ENCODE data around the gene POC1B. TPM values are rescaled to one million over a fixed set of nuclear protein-coding genes. Genes with fewer than 3 reads are reported as not detected.

POC1B gene
- total RNA-seq: 10 to 100 TPM; 52.2 to 58.8 TPM

DNA sequence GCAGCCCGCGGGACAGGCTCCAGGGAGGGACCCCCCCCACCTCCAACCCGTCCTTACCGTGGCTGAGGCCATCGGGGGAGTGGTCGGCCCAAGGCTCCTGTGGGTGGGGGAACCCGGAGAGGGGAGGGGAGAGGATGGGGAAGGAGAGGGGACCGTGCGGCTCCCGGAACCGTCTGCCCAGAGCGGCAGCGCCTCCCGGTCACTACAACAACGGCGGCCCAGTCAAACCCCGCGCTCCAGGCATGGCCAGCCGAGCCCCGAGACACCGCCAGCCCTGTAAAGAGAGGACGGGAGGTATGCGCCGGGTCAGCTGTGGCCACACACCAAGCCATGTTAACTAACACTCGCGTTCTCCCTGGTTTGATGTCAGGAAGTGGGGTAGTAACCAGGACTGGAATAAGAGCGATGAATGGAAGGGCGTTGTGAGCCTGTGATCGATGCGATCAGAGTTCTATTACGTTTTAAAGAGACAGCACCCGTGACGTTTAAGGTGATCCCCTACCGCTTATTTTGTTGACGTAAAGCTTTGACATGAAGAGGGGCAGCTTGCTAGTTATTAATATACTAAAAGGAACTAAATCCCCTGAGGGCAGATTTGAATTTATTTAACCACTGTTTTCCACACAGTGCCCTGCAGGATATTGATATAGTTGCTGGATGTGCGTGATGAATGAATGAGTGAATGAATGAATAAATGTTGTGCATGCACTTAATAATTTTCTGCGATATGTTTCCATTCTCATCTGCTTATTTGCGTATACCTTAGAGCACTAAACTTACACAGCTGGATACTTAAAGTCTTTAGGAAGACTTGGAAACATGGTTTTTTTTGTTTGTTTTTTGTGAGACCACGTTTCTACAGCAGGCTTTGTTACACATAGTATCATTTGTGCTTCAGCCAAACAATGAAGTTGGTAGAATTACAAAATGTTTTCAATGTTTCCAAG, at the start of gene POC1B:
Gene POC1B, minus strand, starts transcription at position 224 of the 947 bp plus-strand sequence. Its CDS starts 152 bp downstream, at position 72.
- H3K4me3 Mint-ChIP-seq: peak within 1 kb of the TSS; percentile 92
- peaks cover 70% of the 10 kb centered on the region for H3K4me1 Mint-ChIP-seq
- peak; percentile 87 for DNase-seq
- CTCF ChIA-PET: interaction anchor here (1.0 to 9.6 kb wide), 15 partner anchors 9 to 507 kb away, joined by 3 to 194 read pairs (median 4); partner anchors contain the start of gene ATP2B1
- no peaks in the 10 kb centered on the region for H3K9me3 Mint-ChIP-seq (ENCODE audit: low read depth)
- H3K27me3 Mint-ChIP-seq: no peaks in the 10 kb centered on the region
- H3K36me3 Mint-ChIP-seq: peaks cover 36% of the 10 kb centered on the region
- ATAC-seq: peak; percentile 74
- peak within 1 kb of the TSS; percentile 97 for H3K27ac Mint-ChIP-seq

DNA sequence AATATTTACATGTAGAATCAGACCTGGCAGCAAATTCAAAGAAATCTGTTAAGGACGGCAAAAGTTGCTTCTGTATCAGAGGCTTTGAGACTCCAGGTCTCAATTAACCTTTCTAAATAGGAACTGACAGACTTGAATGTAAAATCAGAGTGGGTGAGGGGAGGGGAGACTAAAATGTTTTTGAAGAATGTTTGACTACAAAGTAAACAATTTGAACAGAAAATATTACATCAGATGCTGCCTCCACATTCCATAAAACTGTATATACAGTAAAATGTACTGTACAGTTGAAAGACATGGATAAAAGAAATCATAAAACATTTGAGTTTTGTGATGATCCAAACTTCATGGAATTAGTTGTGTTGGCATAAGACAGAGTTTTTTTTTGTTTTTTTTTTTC, 49.5 kb upstream of the POC1B start:
- DNase-seq: no peak
- H3K27ac Mint-ChIP-seq: no peak overlapping the region
- no peak overlapping the region for H3K4me3 Mint-ChIP-seq
- peaks cover 3% of the 10 kb centered on the region for H3K4me1 Mint-ChIP-seq
- H3K36me3 Mint-ChIP-seq: peaks cover 3% of the 10 kb centered on the region
- ATAC-seq: no peak
- CTCF ChIA-PET: no interaction called here
- H3K9me3 Mint-ChIP-seq (ENCODE audit: low read depth): no peaks in the 10 kb centered on the region
- no peaks in the 10 kb centered on the region for H3K27me3 Mint-ChIP-seq

GRCh38 chr12:89574736-89575208, 48.9 kb upstream of the POC1B start:
- no peak for DNase-seq
- Mint-ChIP-seq H3K4me1 (peaks cover 3% of the 10 kb centered on the region), H3K36me3 (peaks cover 3% of the 10 kb centered on the region), H3K27me3 (no peaks in the 10 kb centered on the region), H3K27ac (no peak overlapping the region), H3K4me3 (no peak overlapping the region), H3K9me3 (ENCODE audit: low read depth) (no peaks in the 10 kb centered on the region)
- ATAC-seq: no peak
- CTCF ChIA-PET: no interaction called here

GRCh38 chr12:89573051-89573810, 47.4 kb upstream of the POC1B start:
- H3K36me3 Mint-ChIP-seq: peaks cover 1% of the 10 kb centered on the region
- peaks cover 1% of the 10 kb centered on the region for H3K4me1 Mint-ChIP-seq
- CTCF ChIA-PET: no interaction called here
- ATAC-seq (no peak), DNase-seq (no peak)
- H3K27me3 Mint-ChIP-seq: no peaks in the 10 kb centered on the region
- no peak overlapping the region for H3K27ac Mint-ChIP-seq
- no peaks in the 10 kb centered on the region for H3K9me3 Mint-ChIP-seq (ENCODE audit: low read depth)
- H3K4me3 Mint-ChIP-seq: no peak overlapping the region

DNA sequence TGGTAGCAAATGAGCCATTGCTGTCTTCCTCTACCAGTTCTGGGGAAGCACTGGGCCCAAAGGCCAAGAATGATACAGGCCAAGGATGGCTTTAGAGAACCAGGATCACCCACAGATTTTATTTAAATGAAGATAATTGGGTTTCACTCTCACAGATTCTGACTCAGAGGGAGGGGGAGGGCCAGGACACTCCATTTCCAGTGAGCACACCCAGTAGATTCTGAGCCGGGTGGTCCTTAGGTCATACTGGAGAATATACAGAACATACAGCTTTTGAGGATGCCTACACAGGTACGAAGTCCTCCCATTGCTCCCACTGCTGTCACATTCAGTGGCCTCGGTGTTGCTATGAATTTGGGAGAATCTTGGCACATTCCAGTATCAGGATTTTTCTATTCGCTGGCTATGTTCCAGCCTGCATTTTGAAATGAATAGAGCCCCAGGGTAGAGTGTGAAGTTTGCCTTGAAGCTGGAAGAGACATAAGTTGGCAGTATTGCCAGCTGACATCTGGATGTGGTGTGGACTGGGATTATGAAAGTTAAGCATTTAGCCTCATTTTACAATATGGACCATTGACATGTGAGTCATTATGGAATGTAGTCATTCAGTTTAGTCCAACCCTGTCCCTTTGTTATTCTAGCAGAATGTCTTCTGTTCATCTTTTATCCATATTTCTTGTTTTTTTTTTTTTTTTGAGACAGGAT, 45.8 kb upstream of the POC1B start:
- DNase-seq (no peak), ATAC-seq (no peak)
- H3K9me3 Mint-ChIP-seq (ENCODE audit: low read depth): no peaks in the 10 kb centered on the region
- CTCF ChIA-PET: interaction anchor here (0.7 kb wide), 1 partner anchor 552 kb away, joined by 3 read pairs; no protein-coding TSS in a partner anchor
- no peaks in the 10 kb centered on the region for H3K27me3 Mint-ChIP-seq
- peaks cover 4% of the 10 kb centered on the region for H3K36me3 Mint-ChIP-seq
- no peak overlapping the region for H3K27ac Mint-ChIP-seq
- peaks cover 4% of the 10 kb centered on the region for H3K4me1 Mint-ChIP-seq
- H3K4me3 Mint-ChIP-seq: no peak overlapping the region

- H3K36me3 Mint-ChIP-seq: peaks cover 7% of the 10 kb centered on the region
- CTCF ChIA-PET: no interaction called here
- DNase-seq (no peak), ATAC-seq (no peak)
- H3K4me1 Mint-ChIP-seq: peaks cover 6% of the 10 kb centered on the region
- no peak overlapping the region for H3K4me3 Mint-ChIP-seq
- H3K27ac Mint-ChIP-seq: no peak overlapping the region
- H3K27me3 Mint-ChIP-seq: no peaks in the 10 kb centered on the region
- H3K9me3 Mint-ChIP-seq (ENCODE audit: low read depth): no peaks in the 10 kb centered on the region
These were observed 42.6 kb upstream of the POC1B start for GRCh38 chr12:89568484-89568883.

- Mint-ChIP-seq H3K36me3 (peaks cover 9% of the 10 kb centered on the region), H3K9me3 (ENCODE audit: low read depth) (no peaks in the 10 kb centered on the region), H3K27ac (no peak overlapping the region), H3K4me3 (no peak overlapping the region), H3K27me3 (no peaks in the 10 kb centered on the region), H3K4me1 (peaks cover 6% of the 10 kb centered on the region)
- DNase-seq (no peak), ATAC-seq (no peak)
- CTCF ChIA-PET: no interaction called here
These were observed 41.9 kb upstream of the POC1B start for GRCh38 chr12:89567691-89568239.

DNA sequence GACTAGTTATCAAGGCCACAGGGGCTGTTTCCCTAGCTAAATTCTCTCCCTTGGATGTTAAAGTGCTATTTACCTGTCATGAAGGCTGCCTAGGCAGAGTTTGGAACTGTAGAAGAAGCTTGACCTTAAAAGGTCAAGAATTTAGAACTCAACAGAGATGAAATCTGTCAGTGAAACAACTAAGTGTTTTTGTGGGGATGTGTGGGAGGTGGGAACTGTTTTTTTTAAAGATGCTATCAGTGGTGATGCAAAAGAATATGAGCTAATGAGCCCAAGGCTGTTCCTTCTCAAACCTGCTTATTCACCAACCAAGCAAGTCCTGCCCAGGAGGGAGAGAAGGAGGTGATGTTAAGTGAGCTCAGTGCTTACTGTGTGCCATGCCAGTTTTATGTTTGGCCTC, 40.8 kb upstream of the POC1B start:
- DNase-seq: no peak
- H3K9me3 Mint-ChIP-seq (ENCODE audit: low read depth): no peaks in the 10 kb centered on the region
- H3K27ac Mint-ChIP-seq: peak overlapping the region; percentile 41
- H3K27me3 Mint-ChIP-seq: no peaks in the 10 kb centered on the region
- H3K4me1 Mint-ChIP-seq: peaks cover 6% of the 10 kb centered on the region
- CTCF ChIA-PET: interaction anchor here (2.6 kb wide), 1 partner anchor 24 kb away, joined by 9 read pairs; no protein-coding TSS in a partner anchor
- H3K36me3 Mint-ChIP-seq: peaks cover 8% of the 10 kb centered on the region
- no peak for ATAC-seq
- H3K4me3 Mint-ChIP-seq: no peak overlapping the region

- H3K36me3 Mint-ChIP-seq: peaks cover 9% of the 10 kb centered on the region
- H3K27ac Mint-ChIP-seq: no peak overlapping the region
These were observed 39.2 kb upstream of the POC1B start for GRCh38 chr12:89565002-89565401.

DNA sequence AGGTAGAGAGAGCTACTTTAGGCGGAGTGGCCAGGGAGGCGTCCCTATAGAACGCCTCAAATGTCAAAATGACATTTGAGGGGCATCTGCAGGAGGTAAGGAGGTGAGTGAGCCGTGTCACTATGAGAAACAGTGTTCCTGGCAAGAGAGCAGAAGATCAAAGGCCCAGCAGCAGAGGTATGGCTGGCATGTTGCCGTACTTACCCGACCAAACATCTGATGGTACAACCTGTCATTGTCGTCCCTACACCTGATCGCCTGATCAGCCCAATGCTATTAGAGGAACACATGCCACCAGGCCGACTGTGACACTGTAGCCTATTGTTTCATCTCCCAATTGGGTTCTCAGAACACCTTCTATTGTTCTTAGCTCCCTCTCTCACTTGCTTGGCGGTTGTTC, 33.9 kb upstream of the POC1B start:
- Mint-ChIP-seq H3K27me3 (no peaks in the 10 kb centered on the region), H3K27ac (no peak overlapping the region), H3K36me3 (peaks cover 6% of the 10 kb centered on the region), H3K9me3 (ENCODE audit: low read depth) (no peaks in the 10 kb centered on the region), H3K4me1 (no peaks in the 10 kb centered on the region), H3K4me3 (no peak overlapping the region)
- ATAC-seq: no peak
- no peak for DNase-seq
- CTCF ChIA-PET: interaction anchor here (1.7 kb wide), 1 partner anchor 9 kb away, joined by 3 read pairs; no protein-coding TSS in a partner anchor

More at GRCh38 chr12:89565002-89565401, 39.2 kb upstream of the POC1B start:
- CTCF ChIA-PET: interaction anchor here (2.6 kb wide), 1 partner anchor 22 kb away, joined by 9 read pairs; no protein-coding TSS in a partner anchor
- no peaks in the 10 kb centered on the region for H3K27me3 Mint-ChIP-seq
- no peak overlapping the region for H3K4me3 Mint-ChIP-seq
- DNase-seq (no peak), ATAC-seq (no peak)
- H3K4me1 Mint-ChIP-seq: peaks cover 6% of the 10 kb centered on the region
- no peaks in the 10 kb centered on the region for H3K9me3 Mint-ChIP-seq (ENCODE audit: low read depth)

GRCh38 chr12:89556976-89557375, 31.1 kb upstream of the POC1B start:
- H3K4me3 Mint-ChIP-seq: no peak overlapping the region
- no peak for ATAC-seq
- no peak overlapping the region for H3K27ac Mint-ChIP-seq

GRCh38 chr12:89552376-89552775, 26.5 kb upstream of the POC1B start:
- H3K27me3 Mint-ChIP-seq: no peaks in the 10 kb centered on the region
- CTCF ChIA-PET: no interaction called here
- no peaks in the 10 kb centered on the region for H3K4me1 Mint-ChIP-seq
- no peak overlapping the region for H3K4me3 Mint-ChIP-seq
- H3K36me3 Mint-ChIP-seq: peaks cover 8% of the 10 kb centered on the region
- DNase-seq (no peak), ATAC-seq (no peak)
- no peak overlapping the region for H3K27ac Mint-ChIP-seq
- H3K9me3 Mint-ChIP-seq (ENCODE audit: low read depth): peaks cover 3% of the 10 kb centered on the region

More at GRCh38 chr12:89556976-89557375, 31.1 kb upstream of the POC1B start:
- Mint-ChIP-seq H3K27me3 (no peaks in the 10 kb centered on the region), H3K4me1 (no peaks in the 10 kb centered on the region), H3K36me3 (peaks cover 10% of the 10 kb centered on the region), H3K9me3 (ENCODE audit: low read depth) (peaks cover 3% of the 10 kb centered on the region)
- CTCF ChIA-PET: interaction anchor here (1.7 kb wide), 1 partner anchor 14 kb away, joined by 5 read pairs; no protein-coding TSS in a partner anchor
- no peak for DNase-seq

Data from activated CD8-positive, alpha-beta memory T cell treated with anti-CD3 and anti-CD28 coated beads, Interleukin-2, amount 10 ng/mL, durations not matched to agents 7 days and 5 days (primary cell).